Progenitor cell of endocrine pancreas (in vitro differentiated cells): ENCODE measurements around the gene MACROD2. TPM values are rescaled to one million over a fixed set of nuclear protein-coding genes. Genes with fewer than 3 reads are reported as not detected.

ENCODE experiments used
- DNase-seq: peaks from one replicate; pipeline ENCODE4 v3.0.0; 2021; ENCODE audit warnings: low spot score; ENCODE audit not compliant: unreplicated experiment
- H3K27ac Mint-ChIP-seq: 2 replicates; pipeline ENCODE4 v1.8.0; 2021; ENCODE audit warnings: mild to moderate bottlenecking, moderate library complexity, mixed read lengths
- H3K27me3 Mint-ChIP-seq: 2 replicates; pipeline ENCODE4 v1.8.0; 2021; ENCODE audit warnings: mixed read lengths
- H3K36me3 Mint-ChIP-seq: 2 replicates; pipeline ENCODE4 v1.8.0; 2022; ENCODE audit warnings: mixed read lengths; ENCODE audit not compliant: insufficient read depth
- H3K4me1 Mint-ChIP-seq: 2 replicates; pipeline ENCODE4 v1.8.0; 2021; ENCODE audit warnings: low read depth, mixed read lengths
- H3K4me3 Mint-ChIP-seq: 2 replicates; pipeline ENCODE4 v1.8.0; 2021; ENCODE audit warnings: low read depth, mild to moderate bottlenecking, moderate library complexity, mixed read lengths
- H3K9me3 Mint-ChIP-seq: 2 replicates; pipeline ENCODE4 v1.8.0; 2021; ENCODE audit warnings: low read depth, mixed read lengths
- total RNA-seq: library from RNA; stranded (reverse); gene quantifications from 2 replicates; pipeline ENCODE4 v1.2.1, GENCODE V29; 2021
- TF ChIP-seq, protein P1 (sequence below): fragments of 200-600 bp; sonication (generic); IDR thresholded peaks from one replicate; pipeline ENCODE4 v1.5.0; 2021; ENCODE audit warnings: antibody characterized with exemption, mild to moderate bottlenecking; ENCODE audit not compliant: unreplicated experiment

The MACROD2 gene
- total RNA-seq, 1 donor from 2014 or later = 7.6 TPM

DNA sequence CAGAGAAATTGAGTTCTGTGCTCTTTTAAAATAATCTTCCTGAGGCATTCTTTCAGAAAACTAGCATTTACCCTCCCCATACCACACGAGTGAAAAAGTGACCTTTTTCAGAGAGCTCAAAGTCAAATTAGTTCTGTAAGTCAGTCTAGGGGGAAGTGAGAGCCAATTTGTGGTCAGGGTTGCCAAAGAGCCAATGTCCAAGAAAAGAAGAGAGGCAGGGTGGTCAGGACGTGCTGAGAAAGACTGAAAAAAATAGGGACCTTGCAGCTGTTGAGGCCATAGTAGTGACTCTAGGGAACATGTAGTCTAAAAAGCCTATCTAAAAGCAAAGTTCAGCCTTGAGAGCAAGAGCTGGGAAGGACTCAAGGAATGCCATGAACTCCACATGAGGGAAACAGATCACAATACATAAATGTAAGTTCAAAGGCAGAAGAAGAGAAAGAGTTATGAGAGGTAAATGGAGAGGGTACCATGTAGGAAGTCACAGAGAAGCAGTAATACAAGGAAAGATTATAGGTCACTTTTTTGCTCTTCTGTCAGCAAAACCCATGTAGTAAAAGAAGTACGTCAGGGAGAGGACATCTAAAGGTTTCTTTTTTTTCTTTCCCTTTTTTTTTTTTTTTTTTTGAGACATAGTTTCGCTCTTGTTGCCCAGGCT is 907.2 kb downstream of the MACROD2 start:
- TF ChIP-seq, protein P1, sequence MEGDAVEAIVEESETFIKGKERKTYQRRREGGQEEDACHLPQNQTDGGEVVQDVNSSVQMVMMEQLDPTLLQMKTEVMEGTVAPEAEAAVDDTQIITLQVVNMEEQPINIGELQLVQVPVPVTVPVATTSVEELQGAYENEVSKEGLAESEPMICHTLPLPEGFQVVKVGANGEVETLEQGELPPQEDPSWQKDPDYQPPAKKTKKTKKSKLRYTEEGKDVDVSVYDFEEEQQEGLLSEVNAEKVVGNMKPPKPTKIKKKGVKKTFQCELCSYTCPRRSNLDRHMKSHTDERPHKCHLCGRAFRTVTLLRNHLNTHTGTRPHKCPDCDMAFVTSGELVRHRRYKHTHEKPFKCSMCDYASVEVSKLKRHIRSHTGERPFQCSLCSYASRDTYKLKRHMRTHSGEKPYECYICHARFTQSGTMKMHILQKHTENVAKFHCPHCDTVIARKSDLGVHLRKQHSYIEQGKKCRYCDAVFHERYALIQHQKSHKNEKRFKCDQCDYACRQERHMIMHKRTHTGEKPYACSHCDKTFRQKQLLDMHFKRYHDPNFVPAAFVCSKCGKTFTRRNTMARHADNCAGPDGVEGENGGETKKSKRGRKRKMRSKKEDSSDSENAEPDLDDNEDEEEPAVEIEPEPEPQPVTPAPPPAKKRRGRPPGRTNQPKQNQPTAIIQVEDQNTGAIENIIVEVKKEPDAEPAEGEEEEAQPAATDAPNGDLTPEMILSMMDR = no peak
- H3K4me3 Mint-ChIP-seq = no peak overlapping the region

DNA sequence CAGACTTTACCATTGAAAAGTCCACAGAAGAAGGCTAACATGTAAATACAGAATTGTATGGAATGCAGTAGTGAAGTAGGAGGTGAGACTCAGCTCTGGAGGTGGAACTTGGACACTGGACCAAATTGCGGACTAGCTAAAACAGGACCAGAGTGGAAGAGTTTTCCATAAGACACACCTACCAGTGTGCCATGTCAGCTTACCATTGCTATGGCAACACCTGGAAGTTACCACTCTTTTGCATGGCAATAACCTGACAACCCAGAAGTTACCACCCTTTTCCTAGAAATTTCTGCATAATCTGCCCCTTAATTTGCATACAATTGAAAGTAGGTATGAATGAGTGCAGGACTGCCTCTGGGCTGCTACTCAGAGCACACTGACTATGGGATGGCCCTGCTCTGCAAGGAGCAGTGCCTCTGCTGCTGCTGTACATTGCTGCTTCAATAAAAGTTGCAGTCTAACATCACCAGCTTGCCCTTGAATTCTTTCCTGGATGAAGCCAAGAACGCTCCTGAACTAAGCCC is 911.7 kb downstream of the MACROD2 start:
- TF ChIP-seq, protein P1 = no peak
- no peaks in the 10 kb centered on the region for H3K27me3 Mint-ChIP-seq
- DNase-seq = no peak
- no peak overlapping the region for H3K27ac Mint-ChIP-seq
- no peak overlapping the region for H3K4me3 Mint-ChIP-seq
- H3K36me3 Mint-ChIP-seq = no peaks in the 10 kb centered on the region
- no peaks in the 10 kb centered on the region for H3K9me3 Mint-ChIP-seq
- peaks cover 15% of the 10 kb centered on the region for H3K4me1 Mint-ChIP-seq

More for the DNA sequence above, 907.2 kb downstream of the MACROD2 start:
- no peaks in the 10 kb centered on the region for H3K27me3 Mint-ChIP-seq
- H3K27ac Mint-ChIP-seq = no peak overlapping the region
- no peaks in the 10 kb centered on the region for H3K4me1 Mint-ChIP-seq
- no peaks in the 10 kb centered on the region for H3K36me3 Mint-ChIP-seq
- DNase-seq = no peak
- H3K9me3 Mint-ChIP-seq = peaks cover 3% of the 10 kb centered on the region

DNA sequence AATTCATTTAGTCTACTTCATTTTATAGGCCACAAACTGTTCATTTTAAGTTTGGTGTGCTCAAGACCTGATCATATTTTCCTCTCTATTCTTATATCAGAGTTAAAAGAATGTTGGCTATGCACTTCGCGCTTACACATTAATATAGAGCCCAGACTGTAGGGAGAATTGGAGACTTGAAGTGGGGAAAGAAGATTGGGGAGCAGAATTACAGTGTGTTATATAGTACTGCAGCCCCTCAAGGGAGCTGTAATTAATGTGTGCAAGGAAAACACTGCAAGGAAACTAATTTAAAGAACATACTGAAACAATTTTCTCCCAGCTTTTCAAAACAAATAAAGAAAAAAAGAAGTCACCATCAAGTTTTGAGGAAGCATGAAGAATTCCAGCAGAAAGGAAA is 914.8 kb downstream of the MACROD2 start:
- DNase-seq = no peak
- no peak overlapping the region for H3K27ac Mint-ChIP-seq
- TF ChIP-seq, protein P1 = no peak
- H3K36me3 Mint-ChIP-seq = no peaks in the 10 kb centered on the region
- H3K4me1 Mint-ChIP-seq = peaks cover 17% of the 10 kb centered on the region
- H3K9me3 Mint-ChIP-seq = no peaks in the 10 kb centered on the region
- no peak overlapping the region for H3K4me3 Mint-ChIP-seq
- no peaks in the 10 kb centered on the region for H3K27me3 Mint-ChIP-seq

DNA sequence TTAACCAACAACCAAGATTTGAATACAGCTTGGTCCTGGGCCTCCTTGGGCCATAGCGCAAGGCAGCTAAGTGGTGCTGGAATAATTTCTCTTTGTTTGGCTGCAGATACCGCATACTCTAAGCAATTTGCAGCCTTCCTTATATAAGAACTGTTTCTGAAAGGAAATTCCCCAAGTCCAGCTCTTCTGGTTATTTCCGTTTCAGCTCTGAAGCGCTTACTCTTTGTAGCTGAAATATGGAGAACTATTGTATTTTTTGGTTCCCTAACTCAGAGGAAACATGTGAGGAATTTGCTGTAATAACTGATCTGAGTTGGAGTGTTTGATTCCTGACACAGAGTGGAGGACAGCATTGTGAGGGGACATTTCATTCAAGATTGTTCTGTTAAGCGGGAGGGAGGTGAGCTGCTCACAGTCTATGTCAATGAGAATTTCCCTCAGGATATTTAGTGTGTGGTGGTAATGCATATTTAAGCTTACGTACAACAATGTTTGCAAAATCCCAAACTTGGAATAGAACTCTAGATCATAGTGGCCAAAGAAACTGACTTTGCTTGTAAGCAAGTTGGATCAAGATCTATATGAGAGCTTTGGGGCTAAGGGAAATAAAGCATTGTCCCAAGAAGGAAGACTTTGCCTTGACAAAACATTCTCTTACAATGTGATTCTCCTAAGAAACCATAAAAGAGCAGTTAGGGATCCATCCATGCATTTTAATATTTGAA is 918.7 kb downstream of the MACROD2 start:
- no peak overlapping the region for H3K4me3 Mint-ChIP-seq
- H3K36me3 Mint-ChIP-seq = no peaks in the 10 kb centered on the region
- peaks cover 16% of the 10 kb centered on the region for H3K4me1 Mint-ChIP-seq
- DNase-seq = no peak
- H3K27me3 Mint-ChIP-seq = no peaks in the 10 kb centered on the region
- H3K27ac Mint-ChIP-seq = no peak overlapping the region
- H3K9me3 Mint-ChIP-seq = no peaks in the 10 kb centered on the region
- TF ChIP-seq, protein P1 = no peak

DNA sequence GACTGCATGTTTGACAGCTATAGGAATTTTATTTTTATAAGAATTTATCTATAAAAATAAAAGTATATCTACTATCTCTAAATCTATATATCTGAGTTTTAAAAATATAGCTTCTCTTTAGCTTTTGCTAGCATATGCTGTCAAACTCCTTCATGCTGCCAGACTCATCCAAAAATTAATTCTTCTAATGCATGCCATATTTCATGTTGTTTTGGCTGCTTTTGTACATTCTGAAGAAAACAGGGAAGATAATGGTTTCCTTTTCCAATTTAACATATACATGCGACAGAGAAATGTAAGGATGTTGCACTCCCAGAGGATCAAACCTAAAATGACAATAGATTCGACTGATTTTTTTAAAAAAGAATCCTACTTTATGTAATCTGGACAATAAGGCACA is 919.3 kb downstream of the MACROD2 start:
- Mint-ChIP-seq H3K27ac (no peak overlapping the region), H3K27me3 (no peaks in the 10 kb centered on the region), H3K9me3 (no peaks in the 10 kb centered on the region), H3K4me3 (no peak overlapping the region), H3K4me1 (peaks cover 15% of the 10 kb centered on the region), H3K36me3 (no peaks in the 10 kb centered on the region)
- DNase-seq = no peak
- TF ChIP-seq, protein P1 = no peak
